T-cell (primary cell): Measurements from ENCODE around the gene SLC39A11. TPM values are rescaled to one million over a fixed set of nuclear protein-coding genes. Genes with fewer than 3 reads are reported as not detected.

Source experiments
- ATAC-seq, 4 experiments: fragments of 200-7000 bp in 3 of 4; fragments of 150-1000 bp in 1 of 4; cut with Tn5 transposase; replicated peaks in 1 of 4; 1 replicate in 3 of 4; 2 replicates in 1 of 4; pipeline ENCODE4 v1.10.0; 2021; ENCODE audit warnings: moderate library complexity in 3 of 4, mild to moderate bottlenecking in 2 of 4, moderate number of reproducible peaks in 1 of 4
- CTCF ChIA-PET, 2 donors: fragments of 300-600 bp; sonication (Branson Sonifier 250); formaldehyde crosslinking; loops; one replicate each; lab custom pipeline; 2022; ENCODE audit warnings: antibody characterized with exemption in 2 of 2; lab: Charles Lee
- POLR2A ChIA-PET, 2 donors: fragments of 300-600 bp; sonication (Branson Sonifier 250); formaldehyde crosslinking; loops; one replicate each; lab custom pipeline; 2022; ENCODE audit warnings: antibody characterized with exemption in 2 of 2; lab: Charles Lee
- DNase-seq, 35 experiments: peaks; one replicate each; pipeline versions ENCODE4 v3.0.0 to v3.0.0-alpha.2; 2013 to 2023
- H3K27ac ChIP-seq: one replicate; pipeline ENCODE4 v1.5.1; 2013; ENCODE audit warnings: low read length
- H3K27me3 ChIP-seq, 2 experiments: replicated peaks in 1 of 2; 1 replicate in 1 of 2; 2 replicates in 1 of 2; pipeline versions ENCODE4 v1.6.1 to v1.7.0; 2013; ENCODE audit warnings: low read length in 1 of 2, mixed read lengths in 1 of 2; ENCODE audit not compliant: control insufficient read depth in 2 of 2, insufficient read depth in 2 of 2; ENCODE audit errors: extremely low read depth in 1 of 2
- H3K36me3 ChIP-seq, 2 donors: 1 replicate in 1 of 2; 2 replicates in 1 of 2; pipeline versions ENCODE4 v1.6.1 to v1.7.0; 2013; ENCODE audit warnings: low read length in 1 of 2; ENCODE audit not compliant: control insufficient read depth in 2 of 2, insufficient read depth in 1 of 2; ENCODE audit errors: extremely low read depth in 1 of 2
- H3K4me1 ChIP-seq, 2 experiments: 1 replicate in 1 of 2; 2 replicates in 1 of 2; pipeline versions ENCODE4 v1.6.1 to v1.7.0; 2013; ENCODE audit warnings: low read length in 2 of 2, mixed read lengths in 1 of 2; ENCODE audit not compliant: insufficient read depth in 2 of 2, control insufficient read depth in 1 of 2; ENCODE audit errors: extremely low read depth in 1 of 2
- H3K4me3 ChIP-seq, 2 donors: 1 replicate in 1 of 2; 2 replicates in 1 of 2; pipeline versions ENCODE4 v1.5.1 to v1.7.0; 2013; ENCODE audit warnings: mild to moderate bottlenecking in 2 of 2, low read length in 1 of 2, moderate library complexity in 1 of 2; ENCODE audit not compliant: control insufficient read depth in 1 of 2; ENCODE audit errors: extremely low read depth in 1 of 2
- H3K9me3 ChIP-seq: 2 replicates; pipeline ENCODE4 v1.7.0; 2013
- H3K27ac Mint-ChIP-seq, 2 donors: one replicate each; pipeline ENCODE4 v1.8.0; 2020 to 2021; ENCODE audit warnings: mild to moderate bottlenecking in 2 of 2, mixed read lengths in 2 of 2
- H3K27me3 Mint-ChIP-seq, 2 donors: one replicate each; pipeline ENCODE4 v1.8.0; 2021 to 2022; ENCODE audit warnings: mixed read lengths in 2 of 2
- H3K36me3 Mint-ChIP-seq: one replicate; pipeline ENCODE4 v1.8.0; 2021; ENCODE audit warnings: mixed read lengths
- H3K4me1 Mint-ChIP-seq, 3 donors: one replicate each; pipeline ENCODE4 v1.8.0; 2020 to 2022; ENCODE audit warnings: mixed read lengths in 3 of 3, mild to moderate bottlenecking in 1 of 3
- H3K4me3 Mint-ChIP-seq, 3 donors: one replicate each; pipeline ENCODE4 v1.8.0; 2020 to 2022; ENCODE audit warnings: mild to moderate bottlenecking in 3 of 3, mixed read lengths in 3 of 3, moderate library complexity in 3 of 3
- H3K9me3 Mint-ChIP-seq, 3 donors: one replicate each; pipeline ENCODE4 v1.8.0; 2020 to 2022; ENCODE audit warnings: mixed read lengths in 3 of 3
- WGBS: methylation state at CpG from one replicate; pipeline ENCODE4 v1.1.5; 2013; ENCODE audit warnings: missing lambda C conversion rate; ENCODE audit not compliant: insufficient coverage; 5-methylcytosine and 5-hydroxymethylcytosine counted together
- total RNA-seq, 35 experiments: library from RNA in 6 of 35; stranded (reverse) in 6 of 35; fragments of 120-200 nt in 1 of 35; gene quantifications; one replicate each; pipeline versions ENCODE4 v1.2.1 to v1.2.4 and lab custom pipeline; 2013 to 2026

The SLC39A11 gene
- total RNA-seq, 5 donors from 2014 or later (not counting 1 experiment from before 2014, with no cell fraction given), result 18.6 to 27.1 (median 23.4) TPM

- no peak for DNase-seq
- H3K27me3 ChIP-seq, result no peaks in the 10 kb centered on the region
- POLR2A ChIA-PET, result no interaction called here
- ATAC-seq, result no peak
- Mint-ChIP-seq H3K27ac (no peak overlapping the region), H3K27me3 (no peaks in the 10 kb centered on the region), H3K4me1 (no peaks in the 10 kb centered on the region), H3K36me3 (peaks cover 31% of the 10 kb centered on the region), H3K9me3 (peaks cover 0 to 4% (median 0%) of the 10 kb centered on the region in 3 donors), H3K4me3 (no peak overlapping the region)
- no peaks in the 10 kb centered on the region for H3K4me1 ChIP-seq
- peaks cover 0 to 7% of the 10 kb centered on the region in 2 donors for H3K36me3 ChIP-seq
- H3K9me3 ChIP-seq, result no peaks in the 10 kb centered on the region
- WGBS, result no CpG with 5 or more reads among the region's 5 CpGs
- CTCF ChIA-PET, result no interaction called here
- no peak overlapping the region for H3K27ac ChIP-seq
- H3K4me3 ChIP-seq, result no peak overlapping the region
Measured at GRCh38 chr17:72860778-72861177, 231.7 kb downstream of the SLC39A11 start.

DNA sequence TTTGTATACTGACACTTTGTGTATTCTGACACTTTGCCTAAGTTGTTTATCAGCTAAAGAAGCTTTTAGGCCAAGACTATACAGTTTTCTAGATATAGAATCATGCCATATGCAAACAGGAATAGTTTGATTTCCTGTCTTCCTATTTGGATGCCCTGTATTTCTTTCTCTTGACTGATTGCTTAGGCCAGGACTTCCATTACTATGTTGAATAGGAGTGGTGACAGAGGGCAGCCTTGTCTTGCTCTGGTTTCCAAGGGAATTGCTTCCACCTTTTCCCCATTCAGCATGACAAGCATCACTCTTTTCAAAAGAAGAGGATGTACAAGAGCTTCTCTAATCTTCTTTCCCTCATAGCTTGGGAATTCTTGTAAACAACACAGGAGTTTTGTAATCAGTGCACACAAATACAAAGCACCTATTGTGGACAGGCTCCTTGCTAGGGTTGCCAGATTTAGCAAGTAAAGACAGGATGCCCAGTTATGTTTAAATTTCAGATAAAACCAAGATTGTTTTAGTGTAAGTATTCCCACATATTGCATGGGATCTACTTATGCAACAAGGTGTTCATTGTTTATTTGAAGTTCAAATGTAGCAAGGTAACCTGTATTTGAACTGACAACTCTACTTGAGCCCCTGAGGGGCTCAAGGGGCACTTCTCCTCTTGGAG, 233.5 kb downstream of the SLC39A11 start:
- CTCF ChIA-PET, result no interaction called here
- H3K27me3 ChIP-seq, result no peaks in the 10 kb centered on the region

GRCh38 chr17:72853440-72854415, 238.8 kb downstream of the SLC39A11 start:
- 83% methylated on average over 11 of the region's 17 CpGs for WGBS
- no peak overlapping the region for H3K27ac ChIP-seq
- Mint-ChIP-seq H3K4me1 (no peaks in the 10 kb centered on the region), H3K9me3 (peaks cover 0 to 3% (median 0%) of the 10 kb centered on the region in 3 donors), H3K4me3 (no peak overlapping the region), H3K36me3 (peaks cover 28% of the 10 kb centered on the region), H3K27me3 (no peaks in the 10 kb centered on the region), H3K27ac (no peak overlapping the region)
- no peaks in the 10 kb centered on the region for H3K4me1 ChIP-seq
- H3K4me3 ChIP-seq, result no peak overlapping the region
- DNase-seq (no peak), ATAC-seq (no peak)
- CTCF ChIA-PET, result no interaction called here
- POLR2A ChIA-PET, result no interaction called here
- H3K9me3 ChIP-seq, result no peaks in the 10 kb centered on the region
- peaks cover 0 to 4% of the 10 kb centered on the region in 2 donors for H3K36me3 ChIP-seq
- H3K27me3 ChIP-seq, result no peaks in the 10 kb centered on the region

More for the DNA sequence above, 233.5 kb downstream of the SLC39A11 start:
- POLR2A ChIA-PET, result no interaction called here
- DNase-seq (no peak), ATAC-seq (no peak)
- peaks cover 0 to 4% (median 0%) of the 10 kb centered on the region in 3 donors for H3K9me3 Mint-ChIP-seq
- H3K4me1 Mint-ChIP-seq, result no peaks in the 10 kb centered on the region
- no peak overlapping the region for H3K27ac ChIP-seq
- H3K4me3 ChIP-seq, result no peak overlapping the region
- no peak overlapping the region for H3K27ac Mint-ChIP-seq
- H3K36me3 Mint-ChIP-seq, result peaks cover 27% of the 10 kb centered on the region
- H3K36me3 ChIP-seq, result peaks cover 0 to 7% of the 10 kb centered on the region in 2 donors
- no peaks in the 10 kb centered on the region for H3K27me3 Mint-ChIP-seq
- H3K4me1 ChIP-seq, result no peaks in the 10 kb centered on the region
- no peak overlapping the region for H3K4me3 Mint-ChIP-seq
- no peaks in the 10 kb centered on the region for H3K9me3 ChIP-seq

GRCh38 chr17:72852277-72852938, 240.1 kb downstream of the SLC39A11 start:
- 81% methylated on average over 3 of the region's 5 CpGs for WGBS
- no peak for ATAC-seq
- H3K4me1 Mint-ChIP-seq, result no peaks in the 10 kb centered on the region
- H3K9me3 Mint-ChIP-seq, result no peaks in the 10 kb centered on the region
- H3K4me3 Mint-ChIP-seq, result no peak overlapping the region
- Histone ChIP-seq H3K4me3 (no peak overlapping the region), H3K27me3 (no peaks in the 10 kb centered on the region), H3K4me1 (no peaks in the 10 kb centered on the region), H3K36me3 (peaks cover 0 to 4% of the 10 kb centered on the region in 2 donors), H3K9me3 (no peaks in the 10 kb centered on the region), H3K27ac (no peak overlapping the region)
- no peak overlapping the region for H3K27ac Mint-ChIP-seq
- no peak for DNase-seq
- H3K36me3 Mint-ChIP-seq, result peaks cover 35% of the 10 kb centered on the region
- ChIA-PET POLR2A (no interaction called here), CTCF (interaction anchor here (0.6 to 0.7 kb wide), 2 partner anchors 9 to 1326 kb away, joined by 3 to 6 read pairs; no protein-coding TSS in a partner anchor)
- no peaks in the 10 kb centered on the region for H3K27me3 Mint-ChIP-seq

GRCh38 chr17:72850410-72851118, 241.9 kb downstream of the SLC39A11 start:
- H3K27me3 Mint-ChIP-seq, result no peaks in the 10 kb centered on the region
- Histone ChIP-seq H3K36me3 (peaks cover 0 to 4% of the 10 kb centered on the region in 2 donors), H3K4me1 (no peaks in the 10 kb centered on the region), H3K27ac (no peak overlapping the region), H3K4me3 (no peak overlapping the region), H3K9me3 (no peaks in the 10 kb centered on the region), H3K27me3 (no peaks in the 10 kb centered on the region)
- no peaks in the 10 kb centered on the region for H3K4me1 Mint-ChIP-seq
- DNase-seq (no peak), ATAC-seq (no peak)
- 100% methylated on average over 5 of the region's 10 CpGs for WGBS
- H3K27ac Mint-ChIP-seq, result no peak overlapping the region
- ChIA-PET POLR2A (no interaction called here), CTCF (no interaction called here)
- no peaks in the 10 kb centered on the region for H3K9me3 Mint-ChIP-seq
- no peak overlapping the region for H3K4me3 Mint-ChIP-seq
- peaks cover 45% of the 10 kb centered on the region for H3K36me3 Mint-ChIP-seq

DNA sequence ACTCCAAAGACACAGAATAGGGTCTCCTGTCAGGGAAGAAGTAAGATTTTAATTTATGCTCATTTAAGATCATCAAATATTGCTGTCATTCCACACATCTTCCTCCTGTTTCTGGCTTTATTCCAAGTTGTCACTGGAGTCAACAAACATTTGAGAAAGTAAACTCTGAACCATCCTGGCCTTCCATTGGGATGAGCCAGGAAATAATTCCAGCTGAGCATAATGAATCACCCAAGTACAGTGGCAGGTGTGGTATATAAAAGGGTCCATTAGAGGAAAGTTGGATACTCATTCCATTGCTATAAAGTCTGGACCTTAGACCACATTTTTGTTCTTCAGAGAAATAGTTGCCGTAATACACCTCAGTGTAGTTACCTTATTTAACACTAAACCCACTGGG, 246.1 kb downstream of the SLC39A11 start:
- H3K4me1 ChIP-seq, result no peaks in the 10 kb centered on the region
- ChIA-PET POLR2A (no interaction called here), CTCF (no interaction called here)
- ATAC-seq (no peak), DNase-seq (no peak)
- no peak overlapping the region for H3K4me3 Mint-ChIP-seq
- no CpG with 5 or more reads among the region's 1 CpG for WGBS
- no peaks in the 10 kb centered on the region for H3K27me3 Mint-ChIP-seq
- no peaks in the 10 kb centered on the region for H3K9me3 ChIP-seq
- no peaks in the 10 kb centered on the region for H3K27me3 ChIP-seq
- no peak overlapping the region for H3K4me3 ChIP-seq
- H3K4me1 Mint-ChIP-seq, result no peaks in the 10 kb centered on the region
- peaks cover 0 to 4% of the 10 kb centered on the region in 2 donors for H3K36me3 ChIP-seq
- peaks cover 64% of the 10 kb centered on the region for H3K36me3 Mint-ChIP-seq
- H3K27ac Mint-ChIP-seq, result no peak overlapping the region
- H3K27ac ChIP-seq, result no peak overlapping the region
- no peaks in the 10 kb centered on the region for H3K9me3 Mint-ChIP-seq
